NB4 (cell line): Measurements from ENCODE around the gene TRIM62.
"Not testable (repeated sequence)": the region's sequence is repeated elsewhere in the genome, so short reads cannot be mapped to it uniquely, and the experiment has no call there.

ENCODE experiments used
- DNase-seq: peaks from one replicate; pipeline ENCODE4 v3.0.0; 2010; ENCODE audit warnings: low read depth
- H3K4me3 ChIP-seq: one replicate; pipeline ENCODE4 v1.5.1; 2011; ENCODE audit warnings: mild to moderate bottlenecking, low read depth, low read length, moderate library complexity
- MYC ChIP-seq: IDR thresholded peaks from 2 replicates; pipeline ENCODE4 v1.6.1; 2011; ENCODE audit warnings: low read depth, low read length
- POLR2A ChIP-seq: IDR thresholded peaks from 2 replicates; pipeline ENCODE4 v1.6.1; 2011; ENCODE audit warnings: mild to moderate bottlenecking; ENCODE audit not compliant: insufficient read length; ENCODE audit errors: extremely low read depth
- TF ChIP-seq, protein P1 (sequence below): IDR thresholded peaks from one replicate; pipeline ENCODE4 v1.5.1; 2012; ENCODE audit warnings: low read depth, low read length
- TF ChIP-seq, protein P2 (sequence below): IDR thresholded peaks from 2 replicates; pipeline ENCODE4 v1.6.1; 2011; ENCODE audit warnings: low read depth, low read length

Gene TRIM62

GRCh38 chr1:33119050-33119449 is 62.8 kb downstream of the TRIM62 start:
- no peak for DNase-seq
- H3K4me3 ChIP-seq: no peak overlapping the region
- TF ChIP-seq, protein P1, sequence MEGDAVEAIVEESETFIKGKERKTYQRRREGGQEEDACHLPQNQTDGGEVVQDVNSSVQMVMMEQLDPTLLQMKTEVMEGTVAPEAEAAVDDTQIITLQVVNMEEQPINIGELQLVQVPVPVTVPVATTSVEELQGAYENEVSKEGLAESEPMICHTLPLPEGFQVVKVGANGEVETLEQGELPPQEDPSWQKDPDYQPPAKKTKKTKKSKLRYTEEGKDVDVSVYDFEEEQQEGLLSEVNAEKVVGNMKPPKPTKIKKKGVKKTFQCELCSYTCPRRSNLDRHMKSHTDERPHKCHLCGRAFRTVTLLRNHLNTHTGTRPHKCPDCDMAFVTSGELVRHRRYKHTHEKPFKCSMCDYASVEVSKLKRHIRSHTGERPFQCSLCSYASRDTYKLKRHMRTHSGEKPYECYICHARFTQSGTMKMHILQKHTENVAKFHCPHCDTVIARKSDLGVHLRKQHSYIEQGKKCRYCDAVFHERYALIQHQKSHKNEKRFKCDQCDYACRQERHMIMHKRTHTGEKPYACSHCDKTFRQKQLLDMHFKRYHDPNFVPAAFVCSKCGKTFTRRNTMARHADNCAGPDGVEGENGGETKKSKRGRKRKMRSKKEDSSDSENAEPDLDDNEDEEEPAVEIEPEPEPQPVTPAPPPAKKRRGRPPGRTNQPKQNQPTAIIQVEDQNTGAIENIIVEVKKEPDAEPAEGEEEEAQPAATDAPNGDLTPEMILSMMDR: no peak
- TF ChIP-seq POLR2A (no peak), MYC (no peak)
- TF ChIP-seq, protein P2, sequence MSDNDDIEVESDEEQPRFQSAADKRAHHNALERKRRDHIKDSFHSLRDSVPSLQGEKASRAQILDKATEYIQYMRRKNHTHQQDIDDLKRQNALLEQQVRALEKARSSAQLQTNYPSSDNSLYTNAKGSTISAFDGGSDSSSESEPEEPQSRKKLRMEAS: no peak

- no peak for DNase-seq
- H3K4me3 ChIP-seq: no peak overlapping the region
- TF ChIP-seq, protein P2: no peak
- TF ChIP-seq MYC (no peak), POLR2A (no peak)
- TF ChIP-seq, protein P1: no peak
Observed at GRCh38 chr1:33118274-33118673, 63.6 kb downstream of the TRIM62 start.

GRCh38 chr1:33117440-33118085 is 64.3 kb downstream of the TRIM62 start:
- no peak for DNase-seq
- TF ChIP-seq, protein P1: no peak
- TF ChIP-seq, protein P2: no peak
- TF ChIP-seq MYC (no peak), POLR2A (no peak)

GRCh38 chr1:33111965-33112364 is 69.9 kb downstream of the TRIM62 start:
- DNase-seq: peak; percentile 55
- H3K4me3 ChIP-seq: no peak overlapping the region
- TF ChIP-seq, protein P1: peak; percentile 28
- no peak for TF ChIP-seq POLR2A

More at GRCh38 chr1:33117440-33118085, 64.3 kb downstream of the TRIM62 start:
- no peak overlapping the region for H3K4me3 ChIP-seq

GRCh38 chr1:33110477-33110876 is 71.4 kb downstream of the TRIM62 start:
- no peak for DNase-seq
- TF ChIP-seq, protein P2: no peak
- TF ChIP-seq, protein P1: no peak
- TF ChIP-seq POLR2A: no peak
- no peak for TF ChIP-seq MYC
- no peak overlapping the region for H3K4me3 ChIP-seq

GRCh38 chr1:33100119-33100415 is 81.8 kb downstream of the TRIM62 start:
- H3K4me3 ChIP-seq, DNase-seq: not testable (repeated sequence)
